ENCODE measurements around the gene GNB1.

GRCh38 chr1:1753607-1754005 lies 137.3 kb downstream of the GNB1 start:
- TF ChIP-seq CTCF (IDR thresholded peaks at IDR 0.05): no peak
- TF ChIP-seq POLR2A (IDR thresholded peaks at IDR 0.05): no peak
- TF ChIP-seq EP300 (IDR thresholded peaks at IDR 0.05): no peak

Measured in tibial nerve (tissue), 4 donors.